Astrocyte (in vitro differentiated cells and primary cell): Measurements from ENCODE around the gene ITPRIP.

ENCODE experiments used
- CTCF ChIP-seq: IDR thresholded peaks from 2 replicates; pipeline ENCODE4 v1.5.1; 2011; ENCODE audit warnings: low read depth, mild to moderate bottlenecking, inconsistent platforms, low read length, moderate library complexity; ENCODE audit not compliant: insufficient read depth
- EZH2 ChIP-seq: IDR thresholded peaks from 2 replicates; pipeline ENCODE4 v1.6.1; 2012; ENCODE audit warnings: mild to moderate bottlenecking, low read length, inconsistent platforms; ENCODE audit not compliant: insufficient read depth

DNA sequence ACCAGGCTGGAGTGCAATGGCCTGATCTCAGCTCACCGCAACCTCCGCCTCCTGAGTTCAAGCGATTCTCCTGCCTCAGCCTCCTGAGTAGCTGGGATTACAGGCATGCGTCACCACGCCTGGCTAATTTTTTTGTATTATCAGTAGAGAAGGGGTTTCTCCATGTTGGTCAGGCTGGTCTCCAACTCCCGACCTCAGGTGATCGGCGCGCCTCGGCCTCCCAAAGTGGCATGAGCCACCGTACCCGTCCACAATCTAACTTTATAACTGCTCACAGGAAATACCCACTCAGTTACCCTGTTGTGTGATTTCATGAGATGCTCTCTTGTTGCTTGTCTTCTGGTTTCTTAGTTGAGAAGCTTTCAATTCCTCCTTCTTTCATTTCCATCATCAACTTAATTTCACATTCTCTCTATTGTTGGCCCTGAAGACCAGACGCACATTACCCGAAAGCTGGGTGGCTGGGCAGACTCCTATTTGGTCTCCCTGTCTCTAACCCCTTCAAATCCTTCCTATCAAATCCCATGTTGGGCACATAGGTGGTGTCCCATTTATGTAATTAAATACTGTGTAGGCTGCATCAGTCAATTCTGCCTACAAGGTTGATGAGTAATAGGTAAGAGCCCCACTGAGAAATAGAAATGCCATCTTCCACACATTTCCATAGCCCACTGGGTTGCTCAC lies 70.4 kb downstream of the ITPRIP start:
- TF ChIP-seq CTCF (no peak), EZH2 (no peak)
